ENCODE data around the gene TPK1.

Gene TPK1

DNA sequence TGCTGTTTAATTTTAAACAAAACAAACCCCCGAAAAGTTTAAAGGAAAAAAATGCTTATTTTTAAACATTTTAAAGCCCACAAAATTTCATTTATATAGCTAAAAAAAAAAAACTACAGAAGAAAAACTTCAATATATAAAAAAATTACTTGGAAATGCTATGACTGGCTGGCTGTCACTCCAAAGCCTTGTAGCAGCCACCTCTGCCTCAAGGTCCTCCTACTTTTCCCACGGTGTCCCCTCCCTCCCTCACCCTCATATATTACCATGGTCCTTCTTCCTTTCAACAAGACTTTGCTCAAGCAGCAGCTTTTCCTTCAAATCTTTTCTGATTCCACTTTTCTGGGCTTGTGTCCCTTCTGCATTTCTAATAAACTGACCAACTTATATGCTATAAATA, 122.0 kb downstream of the TPK1 start:
- no peak for DNase-seq

- DNase-seq, result no peak
Observed at GRCh38 chr7:144710791-144711190, 125.1 kb downstream of the TPK1 start.

GRCh38 chr7:144709066-144709465, 126.8 kb downstream of the TPK1 start:
- DNase-seq, result no peak

DNA sequence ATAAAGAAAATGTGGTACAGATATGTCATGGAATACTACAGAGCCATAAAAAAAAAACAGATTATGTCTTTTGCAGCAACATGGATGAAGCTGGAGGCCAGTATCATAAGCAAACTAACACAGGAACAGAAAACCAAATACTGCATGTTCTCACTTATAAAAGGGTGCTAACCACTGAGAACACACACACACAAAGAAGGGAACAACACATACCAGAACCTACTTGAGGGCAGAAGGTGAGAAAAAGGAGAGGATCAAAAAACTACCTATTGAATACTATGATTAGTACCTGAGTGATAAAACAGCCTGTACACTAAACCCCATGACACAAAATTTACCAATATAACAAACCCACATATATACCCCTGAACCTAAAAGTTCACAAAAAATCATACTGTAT, 144.6 kb downstream of the TPK1 start:
- DNase-seq, result no peak

GRCh38 chr7:144682581-144683280, 153.1 kb downstream of the TPK1 start:
- DNase-seq, result no peak

DNA sequence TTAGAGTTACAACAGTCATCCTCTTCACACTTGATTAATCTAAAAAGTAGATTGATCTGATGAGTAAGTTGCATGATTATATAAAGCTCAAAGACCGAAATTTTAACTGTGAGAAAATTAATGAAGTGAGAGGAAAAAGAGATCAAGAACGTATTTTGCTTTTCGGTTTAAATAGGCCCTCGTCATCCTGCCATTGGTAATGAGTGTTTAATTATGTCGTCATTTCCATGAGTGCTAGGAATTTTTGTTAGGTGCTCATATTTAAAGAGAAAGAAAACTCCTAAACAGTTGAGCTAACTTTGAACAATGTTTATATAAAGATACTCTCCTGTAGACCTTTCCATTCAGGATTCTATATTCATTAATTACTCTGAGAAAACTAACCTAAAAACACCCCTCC, 159.4 kb downstream of the TPK1 start:
- DNase-seq, result no peak

- DNase-seq, result no peak
Observed at GRCh38 chr7:144674550-144674949, 161.3 kb downstream of the TPK1 start.

DNA sequence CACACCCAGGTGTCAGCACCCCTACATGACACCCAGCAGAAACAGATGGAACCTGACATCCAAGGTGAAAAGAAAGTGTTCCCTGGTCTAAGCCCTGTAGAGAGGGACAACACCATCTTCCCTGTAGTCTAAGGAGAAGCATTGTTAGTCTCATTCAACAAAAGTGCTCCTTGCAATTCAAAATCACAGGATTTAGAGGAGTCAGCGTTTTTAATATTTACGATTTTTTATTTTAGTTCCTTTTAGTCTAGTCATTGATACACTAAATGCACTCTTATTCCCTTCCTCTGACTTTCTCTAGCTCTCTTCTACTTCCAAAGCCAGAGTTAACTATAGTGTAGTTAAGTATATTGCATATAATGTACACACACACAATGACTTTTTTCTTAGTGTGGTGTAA, 163.0 kb downstream of the TPK1 start:
- no peak for DNase-seq

GRCh38 chr7:144671429-144671828, 164.4 kb downstream of the TPK1 start:
- no peak for DNase-seq

DNA sequence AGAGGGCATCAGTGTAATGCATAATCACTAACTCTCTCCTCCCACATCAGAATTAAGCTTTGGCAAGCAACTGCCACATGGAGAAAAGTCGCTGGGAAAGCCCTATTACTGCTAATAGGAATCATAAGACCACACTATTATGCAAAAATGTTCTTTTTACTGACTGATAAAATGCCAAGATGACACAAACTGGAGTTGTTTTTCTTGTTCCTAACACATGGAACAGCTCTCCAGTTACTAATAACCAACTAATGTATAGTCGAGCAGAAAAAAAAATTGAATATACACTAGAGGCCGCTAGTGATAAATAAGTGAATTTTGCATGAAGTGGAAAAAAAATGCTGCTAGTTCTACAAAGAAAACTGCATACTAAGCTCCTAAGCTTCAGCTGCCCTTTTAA, 165.6 kb downstream of the TPK1 start:
- no peak for DNase-seq

GRCh38 chr7:144668503-144668902, 167.3 kb downstream of the TPK1 start:
- no peak for DNase-seq

- DNase-seq, result no peak
Observed at GRCh38 chr7:144665689-144666381, 170.0 kb downstream of the TPK1 start.

GRCh38 chr7:144659211-144659610, 176.6 kb downstream of the TPK1 start:
- DNase-seq, result no peak

- peak; percentile 9 for DNase-seq
Observed at GRCh38 chr7:144656965-144657517, 178.8 kb downstream of the TPK1 start.

GRCh38 chr7:144653449-144653848, 182.4 kb downstream of the TPK1 start:
- no peak for DNase-seq

- no peak for DNase-seq
Observed at GRCh38 chr7:144650439-144650838, 185.4 kb downstream of the TPK1 start.

GRCh38 chr7:144649120-144649519, 186.7 kb downstream of the TPK1 start:
- DNase-seq, result no peak

- no peak for DNase-seq
Observed at GRCh38 chr7:144641389-144642044, 194.3 kb downstream of the TPK1 start.

DNA sequence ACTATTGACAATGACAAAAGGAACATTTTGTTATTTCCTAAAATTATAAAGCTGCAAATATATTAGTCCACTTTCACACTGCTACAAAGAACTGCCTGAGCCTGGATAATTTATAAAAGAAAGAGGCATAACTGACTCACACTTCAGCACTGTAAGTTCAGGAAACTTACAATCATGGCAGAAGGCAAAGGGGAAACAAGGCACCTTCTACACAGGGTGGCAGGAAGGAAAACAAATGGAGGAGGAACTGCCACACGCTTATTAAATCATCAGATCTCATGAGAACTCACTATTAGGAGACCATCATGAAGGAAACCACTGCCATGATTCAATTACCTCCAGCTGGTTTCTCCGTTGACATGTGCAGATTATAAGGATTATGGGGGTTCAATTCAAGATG, 203.1 kb downstream of the TPK1 start:
- DNase-seq, result no peak

GRCh38 chr7:144629598-144629997, 206.3 kb downstream of the TPK1 start:
- no peak for DNase-seq

DNA sequence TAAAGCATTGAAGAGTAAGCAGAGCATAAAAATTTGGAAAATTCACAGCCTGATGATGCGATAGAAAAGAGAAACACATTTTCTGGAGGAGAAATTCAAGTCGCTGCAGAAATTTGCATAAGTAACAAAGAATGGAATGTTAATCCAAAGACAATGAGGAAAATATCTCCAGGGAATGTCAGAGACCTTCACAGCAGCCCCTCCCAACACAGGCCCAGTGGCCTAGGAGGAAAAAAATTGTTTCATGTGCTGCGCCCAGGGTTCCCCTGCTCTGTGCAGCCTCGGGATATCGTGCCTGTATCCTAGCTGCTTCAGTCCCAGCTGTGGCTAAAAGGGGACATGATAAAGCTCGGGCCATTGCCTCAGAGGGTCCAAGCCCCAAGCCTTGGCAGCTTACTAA, 206.8 kb downstream of the TPK1 start:
- DNase-seq, result no peak

GRCh38 chr7:144628176-144628575, 207.7 kb downstream of the TPK1 start:
- DNase-seq, result no peak

GRCh38 chr7:144622745-144623144, 213.1 kb downstream of the TPK1 start:
- no peak for DNase-seq

- no peak for DNase-seq
Observed at GRCh38 chr7:144606261-144606660, 229.6 kb downstream of the TPK1 start.
